MCF 10A (cell line): ENCODE results near the gene RGS17. TPM values are rescaled to one million over a fixed set of nuclear protein-coding genes. Genes with fewer than 3 reads are reported as not detected.

Source experiments
- BruUV-seq: library from RNA; stranded (reverse); fragments of 400-500 nt; replicated peaks from 2 replicates; lab custom pipeline; 2021; lab: Mats Ljungman, UMichigan
- CTCF ChIA-PET: fragments of 300-600 bp; sonication (Branson Sonifier 250); formaldehyde crosslinking; extraction: SDS; loops from one replicate; lab custom pipeline; 2021; ENCODE audit warnings: antibody characterized with exemption, inconsistent platforms; lab: Yijun Ruan, JAX
- POLR2A ChIA-PET: fragments of 300-600, 350-650 bp; sonication (Branson Sonifier 250); formaldehyde crosslinking; extraction: SDS; loops from one replicate; lab custom pipeline; 2020; ENCODE audit warnings: antibody characterized with exemption, inconsistent platforms; lab: Yijun Ruan, JAX
- DNase-seq: peaks from one replicate; pipeline ENCODE4 v3.0.0-alpha.2; 2018; ENCODE audit not compliant: unreplicated experiment
- H3K27ac Mint-ChIP-seq: one replicate; pipeline ENCODE4 v1.8.0; 2022; ENCODE audit warnings: mild to moderate bottlenecking, low read depth, mixed read lengths; ENCODE audit not compliant: unreplicated experiment
- H3K27me3 Mint-ChIP-seq: one replicate; pipeline ENCODE4 v1.8.0; 2022; ENCODE audit warnings: mixed read lengths; ENCODE audit not compliant: insufficient read depth, unreplicated experiment
- H3K36me3 Mint-ChIP-seq: one replicate; pipeline ENCODE4 v1.8.0; 2022; ENCODE audit warnings: mild to moderate bottlenecking, moderate library complexity, mixed read lengths; ENCODE audit not compliant: insufficient read depth, unreplicated experiment
- H3K4me1 Mint-ChIP-seq: one replicate; pipeline ENCODE4 v1.8.0; 2022; ENCODE audit warnings: mixed read lengths; ENCODE audit not compliant: insufficient read depth, unreplicated experiment
- H3K4me3 Mint-ChIP-seq: one replicate; pipeline ENCODE4 v1.8.0; 2022; ENCODE audit warnings: mild to moderate bottlenecking, moderate library complexity, mixed read lengths; ENCODE audit not compliant: unreplicated experiment
- H3K9me3 Mint-ChIP-seq: one replicate; pipeline ENCODE4 v1.8.0; 2022; ENCODE audit warnings: mixed read lengths; ENCODE audit not compliant: unreplicated experiment
- intact Hi-C: fragments of 100-400 bp; cut with micrococcal nuclease; formaldehyde crosslinking; loops from 2 replicates; pipeline ENCODE4 v1.14.1; 2022
- total RNA-seq: library from RNA; stranded (reverse); gene quantifications from 2 replicates; pipeline ENCODE4 v1.2.3, GENCODE V29; 2022
- TF ChIP-seq, protein P1 (sequence below): fragments of 200-600 bp; IDR thresholded peaks from one replicate; pipeline ENCODE4 v1.8.0; 2022; ENCODE audit warnings: antibody characterized with exemption, mild to moderate bottlenecking; ENCODE audit not compliant: unreplicated experiment

Gene RGS17
- total RNA-seq, 1 experiment from 2014 or later: 2.5 TPM

DNA sequence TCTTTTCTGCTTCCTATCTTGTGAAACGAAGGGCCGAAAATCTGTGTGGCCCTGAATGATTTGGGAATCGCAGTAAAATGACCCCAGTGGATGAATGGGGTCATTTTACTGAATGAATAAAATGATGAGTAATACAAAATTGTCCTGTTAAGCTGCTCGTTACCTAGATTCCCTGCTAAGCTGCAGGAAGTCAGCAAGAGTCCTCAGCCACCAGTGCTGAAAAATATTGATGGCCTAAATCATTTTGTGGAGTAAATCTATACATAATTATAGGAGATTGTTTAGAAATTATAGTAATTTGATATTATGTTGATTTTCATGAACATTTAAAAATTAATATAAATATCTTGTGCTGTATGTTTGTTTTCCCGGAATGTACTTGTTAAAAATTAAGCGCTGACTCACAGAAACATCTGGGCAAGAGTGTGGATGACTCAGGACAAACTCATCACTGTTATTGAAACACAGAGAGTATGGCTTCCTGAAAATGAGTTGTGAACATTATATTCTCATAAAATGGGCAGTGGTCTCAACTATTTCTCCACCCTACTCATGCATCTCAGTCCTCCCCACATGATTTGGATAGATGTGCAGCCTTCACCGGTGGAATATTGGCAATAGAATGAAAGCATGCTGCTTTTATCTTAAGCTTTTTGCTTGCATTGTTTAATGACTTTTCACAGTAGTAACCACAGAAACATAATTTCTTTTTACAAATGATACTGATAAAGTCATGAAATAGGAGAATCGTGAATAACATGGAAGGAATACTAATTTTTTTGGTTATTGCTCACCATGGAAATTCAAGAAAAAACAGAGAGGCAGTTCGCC is 36.2 kb upstream of the RGS17 start:
- H3K4me1 Mint-ChIP-seq: peaks cover 23% of the 10 kb centered on the region
- peak overlapping the region; percentile 80 for H3K27ac Mint-ChIP-seq
- peak overlapping the region; percentile 34 for H3K4me3 Mint-ChIP-seq
- CTCF ChIA-PET: interaction anchor here (0.9 kb wide), 1 partner anchor 1984 kb away, joined by 3 read pairs; no protein-coding TSS in a partner anchor
- H3K27me3 Mint-ChIP-seq: no peaks in the 10 kb centered on the region
- BruUV-seq: no TSS peak
- POLR2A ChIA-PET: interaction anchor here (0.6 to 2.1 kb wide), 4 partner anchors 12 to 813 kb away, joined by 3 to 9 read pairs (median 4); no protein-coding TSS in a partner anchor
- H3K36me3 Mint-ChIP-seq: peaks cover 6% of the 10 kb centered on the region
- TF ChIP-seq, protein P1, sequence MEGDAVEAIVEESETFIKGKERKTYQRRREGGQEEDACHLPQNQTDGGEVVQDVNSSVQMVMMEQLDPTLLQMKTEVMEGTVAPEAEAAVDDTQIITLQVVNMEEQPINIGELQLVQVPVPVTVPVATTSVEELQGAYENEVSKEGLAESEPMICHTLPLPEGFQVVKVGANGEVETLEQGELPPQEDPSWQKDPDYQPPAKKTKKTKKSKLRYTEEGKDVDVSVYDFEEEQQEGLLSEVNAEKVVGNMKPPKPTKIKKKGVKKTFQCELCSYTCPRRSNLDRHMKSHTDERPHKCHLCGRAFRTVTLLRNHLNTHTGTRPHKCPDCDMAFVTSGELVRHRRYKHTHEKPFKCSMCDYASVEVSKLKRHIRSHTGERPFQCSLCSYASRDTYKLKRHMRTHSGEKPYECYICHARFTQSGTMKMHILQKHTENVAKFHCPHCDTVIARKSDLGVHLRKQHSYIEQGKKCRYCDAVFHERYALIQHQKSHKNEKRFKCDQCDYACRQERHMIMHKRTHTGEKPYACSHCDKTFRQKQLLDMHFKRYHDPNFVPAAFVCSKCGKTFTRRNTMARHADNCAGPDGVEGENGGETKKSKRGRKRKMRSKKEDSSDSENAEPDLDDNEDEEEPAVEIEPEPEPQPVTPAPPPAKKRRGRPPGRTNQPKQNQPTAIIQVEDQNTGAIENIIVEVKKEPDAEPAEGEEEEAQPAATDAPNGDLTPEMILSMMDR: no peak
- intact Hi-C loops: no loop called here
- H3K9me3 Mint-ChIP-seq: peaks cover 14% of the 10 kb centered on the region
- DNase-seq: peak; percentile 84

DNA sequence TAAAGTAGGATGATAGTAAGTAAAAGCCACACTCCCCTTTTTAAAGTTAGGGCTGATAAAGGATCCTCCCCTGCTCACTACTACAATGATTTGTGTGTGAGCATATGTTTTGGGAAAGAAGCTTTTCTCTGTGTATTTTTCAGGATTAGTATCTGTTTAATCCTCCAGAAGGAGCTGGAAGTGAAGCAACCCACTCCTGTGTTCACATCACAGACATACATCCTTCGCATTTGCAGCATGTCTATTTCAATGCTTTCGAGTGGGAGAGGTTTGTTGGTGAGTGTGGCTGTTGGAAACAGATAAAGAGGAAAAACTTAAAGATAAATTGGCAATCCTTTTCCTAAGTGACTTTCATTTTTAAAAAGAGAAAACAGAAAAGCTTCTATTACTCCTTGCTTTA is 31.6 kb upstream of the RGS17 start:
- ChIA-PET CTCF (interaction anchor here (0.6 to 0.7 kb wide), 2 partner anchors 11 to 312 kb away, joined by 3 to 4 read pairs; no protein-coding TSS in a partner anchor), POLR2A (interaction anchor here (1.5 kb wide), 1 partner anchor 9 kb away, joined by 3 read pairs; no protein-coding TSS in a partner anchor)
- TF ChIP-seq, protein P1: no peak
- Mint-ChIP-seq H3K27ac (peak overlapping the region; percentile 9), H3K4me1 (peaks cover 21% of the 10 kb centered on the region), H3K27me3 (no peaks in the 10 kb centered on the region), H3K36me3 (peaks cover 6% of the 10 kb centered on the region), H3K4me3 (no peak overlapping the region), H3K9me3 (peaks cover 7% of the 10 kb centered on the region)
- no peak for DNase-seq
- BruUV-seq: no TSS peak
- intact Hi-C loops: no loop called here

DNA sequence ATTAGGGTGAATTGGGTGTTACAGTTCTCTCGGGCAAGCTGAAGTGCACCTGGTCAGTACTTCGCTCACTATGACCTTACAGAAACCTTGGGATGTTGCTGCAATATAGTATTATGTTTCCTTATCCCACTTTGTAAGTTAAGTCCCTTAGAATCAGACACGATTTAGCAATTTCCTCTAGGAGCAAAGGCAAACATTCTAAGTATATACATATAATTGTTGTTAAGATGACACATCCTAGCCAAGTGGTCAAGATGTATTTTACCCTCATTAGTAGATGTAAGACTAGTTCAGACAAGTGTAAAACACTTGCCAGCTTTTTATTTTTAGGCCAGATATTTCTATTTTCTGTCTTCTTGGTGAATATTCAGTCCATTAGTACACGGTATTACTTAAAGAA is 31.1 kb upstream of the RGS17 start:
- POLR2A ChIA-PET: interaction anchor here (1.5 kb wide), 1 partner anchor 10 kb away, joined by 3 read pairs; no protein-coding TSS in a partner anchor

DNA sequence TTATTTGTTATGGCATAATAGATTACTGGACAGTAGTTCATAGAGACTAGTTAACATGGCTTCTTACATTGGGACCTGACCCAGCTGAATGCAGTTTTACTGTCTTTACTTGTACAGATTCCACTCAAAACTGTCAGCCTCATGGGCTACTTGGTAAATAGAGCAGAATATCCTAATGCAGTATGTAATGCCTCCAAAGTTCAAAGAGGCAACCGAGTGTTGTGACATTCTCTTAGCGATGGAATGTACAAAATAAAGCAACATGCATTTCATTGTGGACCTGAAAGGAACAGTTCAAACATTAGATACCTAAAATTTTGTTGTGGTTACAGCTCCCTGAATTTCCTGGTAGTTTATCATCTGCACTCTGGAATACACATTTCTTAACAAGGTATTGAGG is 29.1 kb upstream of the RGS17 start:
- H3K27ac Mint-ChIP-seq: no peak overlapping the region
- TF ChIP-seq, protein P1: no peak
- no peak overlapping the region for H3K4me3 Mint-ChIP-seq
- H3K27me3 Mint-ChIP-seq: no peaks in the 10 kb centered on the region
- H3K36me3 Mint-ChIP-seq: peaks cover 3% of the 10 kb centered on the region
- peaks cover 10% of the 10 kb centered on the region for H3K9me3 Mint-ChIP-seq
- peaks cover 8% of the 10 kb centered on the region for H3K4me1 Mint-ChIP-seq
- CTCF ChIA-PET: no interaction called here
- BruUV-seq: no TSS peak
- intact Hi-C loops: no loop called here
- no peak for DNase-seq
- POLR2A ChIA-PET: no interaction called here

More for the DNA sequence above, 31.1 kb upstream of the RGS17 start:
- H3K4me3 Mint-ChIP-seq: no peak overlapping the region
- H3K36me3 Mint-ChIP-seq: peaks cover 6% of the 10 kb centered on the region
- CTCF ChIA-PET: no interaction called here
- TF ChIP-seq, protein P1: no peak
- H3K9me3 Mint-ChIP-seq: peaks cover 7% of the 10 kb centered on the region
- H3K27me3 Mint-ChIP-seq: no peaks in the 10 kb centered on the region
- peak; percentile 60 for DNase-seq
- no TSS peak for BruUV-seq
- intact Hi-C loops: no loop called here
- H3K27ac Mint-ChIP-seq: peak overlapping the region; percentile 9
- peaks cover 17% of the 10 kb centered on the region for H3K4me1 Mint-ChIP-seq
